Urinary bladder (tissue), 4 donors: Measurements from ENCODE around the gene VPS37B. TPM values are rescaled to one million over a fixed set of nuclear protein-coding genes. Genes with fewer than 3 reads are reported as not detected.

Experiments
- DNase-seq: peaks from one replicate; pipeline ENCODE4 v3.0.0-alpha.2; 2015; ENCODE audit errors: extremely low spot score
- H3K27ac ChIP-seq: one replicate; pipeline ENCODE4 v1.5.1; 2013; ENCODE audit warnings: low read depth, mild to moderate bottlenecking, moderate library complexity
- H3K36me3 ChIP-seq: one replicate; pipeline ENCODE4 v1.6.1; 2013; ENCODE audit warnings: mild to moderate bottlenecking, moderate library complexity; ENCODE audit not compliant: insufficient read depth
- H3K4me1 ChIP-seq: one replicate; pipeline ENCODE4 v1.6.1; 2013; ENCODE audit warnings: mild to moderate bottlenecking, moderate library complexity; ENCODE audit not compliant: insufficient read depth
- H3K4me3 ChIP-seq: one replicate; pipeline ENCODE4 v1.5.1; 2013; ENCODE audit warnings: low read depth, low read length
- WGBS: extraction: QIAGEN DNeasy Blood & Tissue Kit; methylation state at CpG from one replicate; pipeline ENCODE4 v1.1.7; 2013; 5-methylcytosine and 5-hydroxymethylcytosine counted together
- polyA plus RNA-seq: library from polyadenylated mRNA; stranded (reverse); fragments of 200-250 nt; gene quantifications from one replicate; pipeline ENCODE4 v1.2.3, GENCODE V29; 2013
- total RNA-seq: library from RNA; depleted of rRNA; stranded (reverse); fragments of >200 nt; gene quantifications from one replicate; pipeline ENCODE4 v1.2.3, GENCODE V29; 2014
- donor health status: healthy with polysubstance abuse.
- donor health status: healthy.

Gene VPS37B
- total and polyA plus RNA-seq, 2 donors, result 18.9 to 25.2 TPM

DNA sequence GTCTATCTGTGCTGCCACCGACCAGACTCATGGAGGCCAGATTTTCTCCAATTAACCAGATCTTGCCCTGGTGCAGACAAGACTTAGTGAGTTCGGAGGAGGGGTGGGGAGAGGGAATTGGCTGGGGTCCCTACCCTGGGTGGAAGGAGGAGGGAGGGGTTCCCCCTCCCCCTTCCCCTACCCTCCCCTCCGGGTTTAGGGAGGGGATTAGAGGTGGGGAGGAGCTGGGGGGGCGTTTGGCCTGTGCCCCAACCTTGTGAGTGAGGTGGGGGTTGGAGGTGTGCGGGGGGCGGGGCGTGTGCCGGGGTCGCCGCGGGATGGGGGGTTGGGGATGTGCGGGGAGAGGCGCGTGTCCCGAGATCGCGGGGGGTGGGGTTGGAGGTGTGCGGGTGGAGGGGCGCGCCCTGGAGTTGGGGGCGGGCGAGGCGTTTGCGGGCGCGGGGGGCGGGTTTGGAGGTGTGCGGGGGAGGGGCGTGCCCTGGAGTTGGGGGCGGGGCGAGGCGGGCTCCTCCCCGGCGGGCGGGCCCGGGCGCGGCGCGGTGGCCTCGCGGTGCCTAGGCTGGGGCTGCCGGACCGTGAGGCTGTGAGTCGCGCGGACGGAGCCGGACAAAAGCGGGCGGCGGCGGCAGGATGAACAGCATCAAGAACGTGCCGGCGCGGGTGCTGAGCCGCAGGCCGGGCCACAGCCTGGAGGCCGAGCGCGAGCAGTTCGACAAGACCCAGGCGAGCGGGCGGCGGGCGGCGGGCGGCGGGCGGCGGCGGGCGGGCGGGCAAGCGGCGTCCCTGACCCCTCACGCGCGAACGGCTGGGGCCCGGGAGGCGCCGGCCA, 60.8 kb downstream of the VPS37B start, which contains the start of gene HIP1R:
HIP1R (plus strand) TSS at position 537 of the 829 bp plus-strand sequence; CDS start at position 631, 94 bp downstream.
- WGBS, result 1% methylated on average over 74 of the region's 85 CpGs
- no peaks in the 10 kb centered on the region for H3K36me3 ChIP-seq
- no peak for DNase-seq
- peak within 1 kb of the TSS; percentile 81 for H3K4me3 ChIP-seq
- peak within 1 kb of the TSS; percentile 86 for H3K27ac ChIP-seq
- H3K4me1 ChIP-seq, result no peaks in the 10 kb centered on the region

- 15% methylated on average over 21 of the region's 21 CpGs for WGBS
- no peaks in the 10 kb centered on the region for H3K36me3 ChIP-seq
- H3K4me3 ChIP-seq, result peak overlapping the region; percentile 81
- no peak overlapping the region for H3K27ac ChIP-seq
- no peaks in the 10 kb centered on the region for H3K4me1 ChIP-seq
- peak; percentile 33 for DNase-seq
Observed at GRCh38 chr12:122834104-122834920, 61.6 kb downstream of the VPS37B start.

DNA sequence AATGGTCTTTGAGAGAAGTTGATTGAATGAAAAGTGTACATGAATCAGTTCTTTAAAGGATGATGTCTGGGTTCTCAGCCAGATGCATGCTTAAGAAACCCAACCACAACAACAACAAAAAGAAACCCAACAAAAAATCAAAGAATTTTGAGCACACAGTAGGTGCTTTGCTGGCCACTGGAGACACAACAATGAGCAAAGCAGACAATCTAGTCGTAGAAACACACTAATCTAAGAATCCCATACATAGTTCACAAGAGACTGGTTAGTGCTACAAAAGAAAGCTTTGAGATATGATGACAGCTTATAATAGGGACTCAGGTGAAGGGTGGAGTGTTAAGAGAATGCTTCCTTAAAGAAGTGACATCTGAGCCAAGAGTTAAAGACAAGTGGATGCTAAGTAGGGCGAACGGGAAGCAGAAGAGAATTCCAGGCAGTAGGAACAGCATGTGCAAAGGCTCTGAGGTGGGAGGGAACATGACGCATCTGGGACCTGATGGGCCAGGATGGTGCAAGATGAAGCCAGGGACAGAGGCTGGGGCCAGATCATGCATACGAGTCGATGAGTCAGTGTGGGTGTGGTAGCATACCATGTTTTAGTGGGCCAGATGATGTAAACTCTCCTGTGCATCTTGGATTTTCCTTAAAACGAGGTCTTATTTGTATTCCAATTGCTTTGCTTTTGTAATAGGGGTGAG, 65.3 kb downstream of the VPS37B start:
- H3K27ac ChIP-seq, result no peak overlapping the region
- 60% methylated on average over 7 of the region's 7 CpGs for WGBS
- no peak overlapping the region for H3K4me3 ChIP-seq
- H3K4me1 ChIP-seq, result no peaks in the 10 kb centered on the region
- no peaks in the 10 kb centered on the region for H3K36me3 ChIP-seq
- DNase-seq, result no peak

DNA sequence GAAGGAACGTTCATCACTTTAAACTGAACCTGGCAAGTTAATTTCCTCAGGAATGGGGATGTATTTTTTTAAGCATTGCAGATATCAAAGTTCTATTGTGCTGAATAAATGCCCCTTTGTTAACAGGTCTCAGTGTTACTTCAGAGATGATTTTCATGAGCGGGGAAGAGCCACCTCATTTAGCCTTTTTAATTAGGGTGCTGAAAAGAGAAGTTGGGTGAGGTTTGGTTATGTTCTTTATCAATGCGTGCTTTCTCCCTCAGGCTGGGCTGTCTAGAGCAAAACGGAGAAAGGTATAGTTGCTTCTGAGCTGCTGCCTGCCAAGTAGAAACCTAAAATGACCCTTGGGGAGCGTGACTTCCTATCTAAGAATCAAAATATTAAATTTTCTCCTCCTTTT, 68.7 kb downstream of the VPS37B start:
- H3K36me3 ChIP-seq, result no peaks in the 10 kb centered on the region
- no peak overlapping the region for H3K4me3 ChIP-seq
- H3K27ac ChIP-seq, result no peak overlapping the region
- H3K4me1 ChIP-seq, result no peaks in the 10 kb centered on the region
- WGBS, result 53% methylated on average over 5 of the region's 5 CpGs
- DNase-seq, result no peak

DNA sequence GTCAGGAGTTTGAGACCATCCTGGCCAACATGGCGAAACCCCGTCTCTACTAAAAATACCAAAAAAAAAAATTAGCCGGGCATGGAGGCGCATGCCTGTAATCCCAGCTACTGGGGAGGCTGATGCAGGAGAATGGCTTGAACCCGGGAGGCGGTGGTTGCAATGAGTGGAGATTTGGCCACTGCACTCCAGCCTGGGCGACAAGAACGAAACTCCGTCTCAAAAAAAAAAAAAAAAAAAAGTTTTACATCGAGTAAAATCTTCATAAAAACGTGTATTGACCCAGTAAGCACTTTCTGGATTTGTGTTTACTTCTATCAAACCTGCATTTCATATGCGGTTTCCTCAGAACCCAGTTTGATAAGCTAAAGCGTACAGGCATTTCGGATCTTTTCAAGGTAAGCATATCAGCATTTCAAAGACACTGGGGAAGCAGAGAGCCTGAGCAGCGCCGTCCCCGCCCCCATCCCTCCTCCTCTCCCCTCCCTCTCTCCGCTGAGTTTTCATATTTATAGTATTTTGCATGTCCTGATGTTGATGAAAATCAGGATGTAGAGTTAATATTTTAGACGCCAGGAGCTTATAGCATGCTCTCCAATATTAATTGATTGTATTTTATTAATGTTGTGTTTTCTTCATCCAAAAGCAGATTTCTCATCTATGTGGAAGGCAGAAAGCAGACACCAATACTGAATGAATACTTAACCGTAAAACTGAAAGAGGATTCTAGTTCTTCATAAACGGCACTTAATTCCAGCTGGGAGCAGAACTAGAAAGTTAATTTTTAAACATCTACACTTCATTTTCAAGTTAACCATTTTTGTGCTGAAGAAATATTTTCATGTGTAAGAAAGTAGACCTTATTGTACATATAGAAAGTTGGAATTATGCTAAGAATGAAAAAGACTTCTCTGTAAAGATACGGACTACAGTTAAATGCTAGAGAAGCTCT, 69.9 kb downstream of the VPS37B start:
- H3K4me3 ChIP-seq, result peak overlapping the region; percentile 26
- WGBS, result 25% methylated on average over 22 of the region's 22 CpGs
- no peaks in the 10 kb centered on the region for H3K36me3 ChIP-seq
- no peak for DNase-seq
- no peak overlapping the region for H3K27ac ChIP-seq
- no peaks in the 10 kb centered on the region for H3K4me1 ChIP-seq

- H3K27ac ChIP-seq, result no peak overlapping the region
- DNase-seq, result no peak
- WGBS, result 82% methylated on average over 11 of the region's 11 CpGs
- no peaks in the 10 kb centered on the region for H3K4me1 ChIP-seq
- no peak overlapping the region for H3K4me3 ChIP-seq
- H3K36me3 ChIP-seq, result no peaks in the 10 kb centered on the region
Observed at GRCh38 chr12:122823429-122823828, 72.5 kb downstream of the VPS37B start.

GRCh38 chr12:122820838-122821271, 75.1 kb downstream of the VPS37B start:
- H3K4me3 ChIP-seq, result no peak overlapping the region
- DNase-seq, result no peak
- H3K36me3 ChIP-seq, result no peaks in the 10 kb centered on the region
- 64% methylated on average over 7 of the region's 7 CpGs for WGBS
- H3K27ac ChIP-seq, result no peak overlapping the region
- no peaks in the 10 kb centered on the region for H3K4me1 ChIP-seq

GRCh38 chr12:122820138-122820537, 75.8 kb downstream of the VPS37B start:
- 78% methylated on average over 8 of the region's 8 CpGs for WGBS
- no peak overlapping the region for H3K4me3 ChIP-seq
- H3K27ac ChIP-seq, result no peak overlapping the region
- no peaks in the 10 kb centered on the region for H3K36me3 ChIP-seq
- no peak for DNase-seq
- no peaks in the 10 kb centered on the region for H3K4me1 ChIP-seq

DNA sequence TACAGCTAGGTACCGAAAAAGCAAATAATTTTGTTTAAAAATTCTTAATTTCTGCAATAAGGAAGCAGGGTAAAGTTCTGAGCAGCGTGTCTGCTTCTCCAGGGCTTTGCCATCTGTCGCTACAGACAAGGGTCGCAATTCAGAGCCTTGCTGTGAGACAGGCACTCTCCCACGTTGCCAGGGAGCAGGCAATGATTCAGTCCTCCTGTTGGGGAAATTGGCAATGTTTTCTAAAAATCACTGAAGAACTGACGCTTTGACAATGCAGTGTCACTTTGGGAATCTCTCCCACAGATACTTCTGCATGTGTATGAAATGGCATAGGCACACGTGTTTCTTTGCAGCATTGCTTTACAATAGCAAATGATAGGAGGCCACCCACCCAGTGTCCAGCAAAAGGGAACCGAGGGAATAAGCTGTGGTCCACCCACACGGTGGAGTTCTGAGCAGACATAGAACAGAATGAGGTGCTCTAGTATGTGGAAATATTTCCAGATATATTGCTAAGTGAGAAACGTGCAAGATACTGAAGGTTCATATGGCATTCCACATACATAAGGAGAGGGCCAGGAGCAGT, 76.6 kb downstream of the VPS37B start:
- no peak overlapping the region for H3K27ac ChIP-seq
- H3K4me3 ChIP-seq, result no peak overlapping the region
- no peaks in the 10 kb centered on the region for H3K4me1 ChIP-seq
- H3K36me3 ChIP-seq, result no peaks in the 10 kb centered on the region
- no peak for DNase-seq
- 51% methylated on average over 10 of the region's 10 CpGs for WGBS

Other genes starting within 250 kb of the VPS37B start
- 3.8 TPM for gene HCAR2, start 192.8 kb downstream of the VPS37B start, total RNA-seq
- gene HCAR2, start 192.8 kb downstream of the VPS37B start, polyA plus RNA-seq, result 4.0 TPM
- gene HCAR3, start 179.3 kb downstream of the VPS37B start, total RNA-seq, result 2.9 TPM
- gene HCAR3, start 179.3 kb downstream of the VPS37B start, polyA plus RNA-seq, result 4.1 TPM
- gene HCAR1, start 165.3 kb downstream of the VPS37B start, total RNA-seq, result 1.6 TPM
- 0.46 TPM for gene HCAR1, start 165.3 kb downstream of the VPS37B start, polyA plus RNA-seq
- gene DENR, start 143.3 kb downstream of the VPS37B start, total RNA-seq, result 49.4 TPM
- gene DENR, start 143.3 kb downstream of the VPS37B start, polyA plus RNA-seq, result 26.2 TPM
- 0.69 TPM for gene CCDC62, start 121.6 kb downstream of the VPS37B start, total RNA-seq
- gene CCDC62, start 121.6 kb downstream of the VPS37B start, polyA plus RNA-seq, result 0.05 TPM
- gene HIP1R, start 60.7 kb downstream of the VPS37B start, total RNA-seq, result 17.2 TPM
- gene HIP1R, start 60.7 kb downstream of the VPS37B start, polyA plus RNA-seq, result 16.5 TPM
- 6.6 TPM for gene ABCB9, start 70.3 kb upstream of the VPS37B start, total RNA-seq
- 2.4 TPM for gene ABCB9, start 70.3 kb upstream of the VPS37B start, polyA plus RNA-seq
- gene OGFOD2, start 79.1 kb upstream of the VPS37B start, total RNA-seq, result 6.5 TPM
- gene OGFOD2, start 79.1 kb upstream of the VPS37B start, polyA plus RNA-seq, result 17.1 TPM
- 57.6 TPM for gene ARL6IP4, start 84.6 kb upstream of the VPS37B start, total RNA-seq
- 312 TPM for gene ARL6IP4, start 84.6 kb upstream of the VPS37B start, polyA plus RNA-seq